H9 (cell line): ENCODE data around the gene KDSR. TPM values are rescaled to one million over a fixed set of nuclear protein-coding genes. Genes with fewer than 3 reads are reported as not detected.

ENCODE experiments used
- DNase-seq: peaks from one replicate; pipeline ENCODE4 v3.0.0-alpha.2; 2017
- H2AFZ ChIP-seq: one replicate; pipeline ENCODE4 v1.6.1; 2013; ENCODE audit warnings: mild to moderate bottlenecking, low read length, control low read depth, moderate library complexity
- H2AK5ac ChIP-seq: 2 replicates; pipeline ENCODE4 v1.6.1; 2013; ENCODE audit warnings: low read length, control low read depth, mixed read lengths; ENCODE audit not compliant: insufficient read length
- H2BK120ac ChIP-seq: one replicate; pipeline ENCODE4 v1.6.1; 2013; ENCODE audit warnings: low read depth, mild to moderate bottlenecking, low read length, control low read depth, inconsistent platforms; ENCODE audit not compliant: poor library complexity, severe bottlenecking
- H2BK12ac ChIP-seq: 2 replicates; pipeline ENCODE4 v1.6.1; 2013; ENCODE audit warnings: low read length, control low read depth, mixed read lengths, low read depth; ENCODE audit not compliant: insufficient read length
- H2BK15ac ChIP-seq: 2 replicates; pipeline ENCODE4 v1.6.1; 2013; ENCODE audit warnings: low read depth, low read length, control low read depth
- H2BK20ac ChIP-seq: one replicate; pipeline ENCODE4 v1.6.1; 2013; ENCODE audit warnings: low read depth, mild to moderate bottlenecking, low read length, control low read depth, inconsistent platforms; ENCODE audit not compliant: poor library complexity, severe bottlenecking
- H2BK5ac ChIP-seq: 2 replicates; pipeline ENCODE4 v1.6.1; 2013; ENCODE audit warnings: low read length, control low read depth, mixed read lengths; ENCODE audit not compliant: insufficient read length
- H3K14ac ChIP-seq: 2 replicates; pipeline ENCODE4 v1.6.1; 2013; ENCODE audit warnings: low read length, control low read depth; ENCODE audit not compliant: insufficient read depth
- H3K18ac ChIP-seq: 2 replicates; pipeline ENCODE4 v1.6.1; 2013; ENCODE audit warnings: low read depth, mild to moderate bottlenecking, mixed read lengths, low read length, control low read depth; ENCODE audit not compliant: insufficient read length
- H3K23ac ChIP-seq: 2 replicates; pipeline ENCODE4 v1.6.1; 2013; ENCODE audit warnings: low read length, control low read depth, mixed read lengths, low read depth; ENCODE audit not compliant: insufficient read length
- H3K23me2 ChIP-seq: 2 replicates; pipeline ENCODE4 v1.6.1; 2013; ENCODE audit warnings: low read depth, mild to moderate bottlenecking, mixed read lengths, low read length, control low read depth; ENCODE audit not compliant: insufficient read length, poor library complexity, severe bottlenecking
- H3K27ac ChIP-seq: 2 replicates; pipeline ENCODE4 v1.5.1; 2013; ENCODE audit warnings: low read length, control low read depth, mixed read lengths, low read depth; ENCODE audit not compliant: insufficient read length
- H3K27me3 ChIP-seq: 2 replicates; pipeline ENCODE4 v1.6.1; 2013; ENCODE audit warnings: low read length, control low read depth, inconsistent platforms; ENCODE audit not compliant: insufficient read depth
- H3K4ac ChIP-seq: 2 replicates; pipeline ENCODE4 v1.6.1; 2013; ENCODE audit warnings: low read depth, mild to moderate bottlenecking, control low read depth, inconsistent platforms, low read length, moderate library complexity
- H3K4me1 ChIP-seq: 2 replicates; pipeline ENCODE4 v1.6.1; 2013; ENCODE audit warnings: low read length, control low read depth, inconsistent platforms; ENCODE audit not compliant: insufficient read depth
- H3K4me2 ChIP-seq: 2 replicates; pipeline ENCODE4 v1.6.1; 2013; ENCODE audit warnings: low read length, control low read depth, mixed read lengths; ENCODE audit not compliant: insufficient read length, insufficient read depth
- H3K56ac ChIP-seq: 2 replicates; pipeline ENCODE4 v1.6.1; 2013; ENCODE audit warnings: low read depth, mild to moderate bottlenecking, mixed read lengths, low read length, control low read depth; ENCODE audit not compliant: insufficient read length
- H3K79me1 ChIP-seq: 2 replicates; pipeline ENCODE4 v1.6.1; 2013; ENCODE audit warnings: low read depth, mild to moderate bottlenecking, moderate library complexity, low read length, control low read depth, inconsistent platforms; ENCODE audit not compliant: insufficient read depth, poor library complexity, severe bottlenecking
- H3K79me2 ChIP-seq: 2 replicates; pipeline ENCODE4 v1.6.1; 2013; ENCODE audit warnings: low read length, control low read depth, inconsistent platforms; ENCODE audit not compliant: insufficient read depth
- H3K9ac ChIP-seq: 2 replicates; pipeline ENCODE4 v1.6.1; 2013; ENCODE audit warnings: low read length, control low read depth, mixed read lengths; ENCODE audit not compliant: insufficient read length; ENCODE audit errors: extremely low read depth
- H3K9me3 ChIP-seq: one replicate; pipeline ENCODE4 v1.6.1; 2013; ENCODE audit warnings: low read depth, low read length, inconsistent platforms; ENCODE audit not compliant: control insufficient read depth
- H3T11ph ChIP-seq: one replicate; pipeline ENCODE4 v1.6.1; 2013; ENCODE audit warnings: mild to moderate bottlenecking, low read length, control low read depth, inconsistent platforms
- H4K20me1 ChIP-seq: one replicate; pipeline ENCODE4 v1.6.1; 2013; ENCODE audit not compliant: control insufficient read depth, insufficient read length, insufficient read depth
- H4K5ac ChIP-seq: 2 replicates; pipeline ENCODE4 v1.6.1; 2013; ENCODE audit warnings: low read depth, mild to moderate bottlenecking, mixed read lengths, low read length, control low read depth; ENCODE audit not compliant: insufficient read length
- H4K8ac ChIP-seq: replicated peaks from 2 replicates; pipeline ENCODE4 v1.6.1; 2013; ENCODE audit warnings: low read length, control low read depth, mixed read lengths, low read depth; ENCODE audit not compliant: insufficient read length
- H4K91ac ChIP-seq: 2 replicates; pipeline ENCODE4 v1.6.1; 2013; ENCODE audit warnings: low read depth, mild to moderate bottlenecking, moderate library complexity, mixed read lengths, low read length, control low read depth; ENCODE audit not compliant: insufficient read length
- H3K27ac Mint-ChIP-seq, 3 experiments: 2 replicates in 2 of 3; 3 replicates in 1 of 3; pipeline ENCODE4 v1.8.0; 2020 to 2021; ENCODE audit warnings: mixed read lengths in 3 of 3, mild to moderate bottlenecking in 1 of 3, moderate library complexity in 1 of 3
- H3K27me3 Mint-ChIP-seq: 2 replicates; pipeline ENCODE4 v1.8.0; 2021; ENCODE audit warnings: low read depth, mild to moderate bottlenecking, moderate library complexity, mixed read lengths
- H3K36me3 Mint-ChIP-seq, 3 experiments: 2 replicates in 2 of 3; 3 replicates in 1 of 3; pipeline ENCODE4 v1.8.0; 2020 to 2021; ENCODE audit warnings: low read depth in 3 of 3, mixed read lengths in 3 of 3; ENCODE audit not compliant: insufficient read depth in 1 of 3
- H3K4me1 Mint-ChIP-seq, 2 experiments: 2 replicates each; pipeline ENCODE4 v1.8.0; 2020; ENCODE audit warnings: mixed read lengths in 2 of 2
- H3K4me3 Mint-ChIP-seq, 2 experiments: 2 replicates in 1 of 2; 3 replicates in 1 of 2; pipeline ENCODE4 v1.8.0; 2020 to 2021; ENCODE audit warnings: mild to moderate bottlenecking in 2 of 2, mixed read lengths in 2 of 2, moderate library complexity in 1 of 2
- H3K9me3 Mint-ChIP-seq, 2 experiments: 2 replicates in 1 of 2; 3 replicates in 1 of 2; pipeline ENCODE4 v1.8.0; 2020; ENCODE audit warnings: mild to moderate bottlenecking in 2 of 2, mixed read lengths in 2 of 2, moderate library complexity in 1 of 2
- CTCF ChIP-seq: fragments of 200-600 bp; sonication (generic); conservative IDR thresholded peaks from 3 replicates; pipeline ENCODE4 v1.8.0; 2021; ENCODE audit warnings: antibody characterized with exemption, mild to moderate bottlenecking
- WGBS: extraction: QIAGEN DNeasy Blood & Tissue Kit; methylation state at CpG from one replicate; pipeline ENCODE4 v1.1.7; 2013; ENCODE audit warnings: missing lambda C conversion rate, low lambda C conversion rate, mixed read lengths; ENCODE audit not compliant: insufficient read length; ENCODE audit errors: extremely low coverage; 5-methylcytosine and 5-hydroxymethylcytosine counted together
- total RNA-seq: library from RNA; stranded (reverse); gene quantifications from 2 replicates; pipeline ENCODE4 v1.2.1, GENCODE V29; 2021

KDSR gene
- total RNA-seq, 1 experiment from 2014 or later = 58.5 TPM

GRCh38 chr18:63317556-63317946 lies 49.5 kb downstream of the KDSR start:
- Histone ChIP-seq H3K79me2 (no peaks in the 10 kb centered on the region; the same call in 1 of the 2 replicates), H3K4me2 (peak overlapping the region; percentile 85)

More at GRCh38 chr18:63317556-63317946, 49.5 kb downstream of the KDSR start:
- peaks cover 10% of the 10 kb centered on the region; the same call in 1 of the 2 replicates for H3K27me3 ChIP-seq
- H3K4me3 Mint-ChIP-seq = peak overlapping the region; percentile 64 to 84
- H3K9me3 Mint-ChIP-seq = no peaks in the 10 kb centered on the region; a peak in 1 of 5 replicates
- H3K27ac ChIP-seq = no peak overlapping the region
- no peaks in the 10 kb centered on the region for H4K20me1 ChIP-seq
- H3K18ac ChIP-seq = no peak overlapping the region
- WGBS = no CpG with 5 or more reads among the region's 10 CpGs
- H3K56ac ChIP-seq = no peak overlapping the region
- H3K4me1 Mint-ChIP-seq = peaks cover 15 to 26% of the 10 kb centered on the region in 2 experiments
- H3K4ac ChIP-seq = no peak overlapping the region
- no peak overlapping the region for H2BK5ac ChIP-seq
- H2AK5ac ChIP-seq = no peak overlapping the region
- H3K23me2 ChIP-seq = peaks cover 19% of the 10 kb centered on the region
- H3K4me1 ChIP-seq = no peaks in the 10 kb centered on the region
- TF ChIP-seq CTCF = no peak
- H2BK12ac ChIP-seq = no peak overlapping the region
- no peak overlapping the region for H4K8ac ChIP-seq
- H2BK20ac ChIP-seq = no peak overlapping the region
- H2BK120ac ChIP-seq = no peak overlapping the region
- H3K9ac ChIP-seq = no peak overlapping the region
- H2BK15ac ChIP-seq = no peak overlapping the region
- no peak overlapping the region for H3T11ph ChIP-seq
- DNase-seq = no peak
- peaks cover 56% of the 10 kb centered on the region for H3K27me3 Mint-ChIP-seq
- no peaks in the 10 kb centered on the region for H3K9me3 ChIP-seq
- H4K91ac ChIP-seq = no peak overlapping the region
- H2AFZ ChIP-seq = no peak overlapping the region
- no peak overlapping the region for H3K23ac ChIP-seq
- no peak overlapping the region for H3K27ac Mint-ChIP-seq
- H3K79me1 ChIP-seq = no peaks in the 10 kb centered on the region
- no peak overlapping the region for H3K14ac ChIP-seq
- H4K5ac ChIP-seq = no peak overlapping the region
- H3K36me3 Mint-ChIP-seq = no peaks in the 10 kb centered on the region; a peak in 1 of 7 replicates
